Measurements from ENCODE around the gene TLR4. TPM values are rescaled to one million over a fixed set of nuclear protein-coding genes. Genes with fewer than 3 reads are reported as not detected.

The TLR4 gene
- total RNA-seq, 6 experiments from 2014 or later: 5.3 to 14.1 (median 10.6) TPM

DNA sequence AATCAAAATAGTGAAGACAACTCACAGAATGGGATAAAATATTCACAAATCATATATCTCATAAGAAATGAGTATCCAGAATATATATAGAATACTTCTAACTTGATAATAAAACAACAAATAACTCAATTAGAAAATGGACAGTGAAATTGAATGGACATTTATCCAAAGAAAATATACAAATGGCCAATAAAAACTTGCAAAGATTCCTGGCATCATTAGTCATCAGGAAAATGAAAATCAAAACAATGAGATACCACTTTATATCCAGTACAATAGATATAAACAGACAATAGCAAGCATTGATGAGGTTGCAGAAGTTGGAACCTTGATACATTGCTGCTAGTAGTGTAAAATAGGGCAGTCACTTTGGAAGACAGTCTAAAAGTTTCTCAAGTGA is 12.8 kb upstream of the TLR4 start:
- no peaks in the 10 kb centered on the region for H3K36me3 ChIP-seq
- no peak for TF ChIP-seq POLR2A (IDR thresholded peaks at IDR 0.05)
- TF ChIP-seq, protein P1, sequence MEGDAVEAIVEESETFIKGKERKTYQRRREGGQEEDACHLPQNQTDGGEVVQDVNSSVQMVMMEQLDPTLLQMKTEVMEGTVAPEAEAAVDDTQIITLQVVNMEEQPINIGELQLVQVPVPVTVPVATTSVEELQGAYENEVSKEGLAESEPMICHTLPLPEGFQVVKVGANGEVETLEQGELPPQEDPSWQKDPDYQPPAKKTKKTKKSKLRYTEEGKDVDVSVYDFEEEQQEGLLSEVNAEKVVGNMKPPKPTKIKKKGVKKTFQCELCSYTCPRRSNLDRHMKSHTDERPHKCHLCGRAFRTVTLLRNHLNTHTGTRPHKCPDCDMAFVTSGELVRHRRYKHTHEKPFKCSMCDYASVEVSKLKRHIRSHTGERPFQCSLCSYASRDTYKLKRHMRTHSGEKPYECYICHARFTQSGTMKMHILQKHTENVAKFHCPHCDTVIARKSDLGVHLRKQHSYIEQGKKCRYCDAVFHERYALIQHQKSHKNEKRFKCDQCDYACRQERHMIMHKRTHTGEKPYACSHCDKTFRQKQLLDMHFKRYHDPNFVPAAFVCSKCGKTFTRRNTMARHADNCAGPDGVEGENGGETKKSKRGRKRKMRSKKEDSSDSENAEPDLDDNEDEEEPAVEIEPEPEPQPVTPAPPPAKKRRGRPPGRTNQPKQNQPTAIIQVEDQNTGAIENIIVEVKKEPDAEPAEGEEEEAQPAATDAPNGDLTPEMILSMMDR (IDR thresholded peaks at IDR 0.05): no peak
- H3K27ac ChIP-seq: no peak overlapping the region
- H3K4me1 ChIP-seq: no peaks in the 10 kb centered on the region
- H3K27me3 ChIP-seq: no peaks in the 10 kb centered on the region
- DNase-seq (no peak), ATAC-seq (no peak)
- H3K4me3 ChIP-seq: no peak overlapping the region
- intact Hi-C loops (cut with DNase I): no loop called here
- no peaks in the 10 kb centered on the region for H3K9me3 ChIP-seq

DNA sequence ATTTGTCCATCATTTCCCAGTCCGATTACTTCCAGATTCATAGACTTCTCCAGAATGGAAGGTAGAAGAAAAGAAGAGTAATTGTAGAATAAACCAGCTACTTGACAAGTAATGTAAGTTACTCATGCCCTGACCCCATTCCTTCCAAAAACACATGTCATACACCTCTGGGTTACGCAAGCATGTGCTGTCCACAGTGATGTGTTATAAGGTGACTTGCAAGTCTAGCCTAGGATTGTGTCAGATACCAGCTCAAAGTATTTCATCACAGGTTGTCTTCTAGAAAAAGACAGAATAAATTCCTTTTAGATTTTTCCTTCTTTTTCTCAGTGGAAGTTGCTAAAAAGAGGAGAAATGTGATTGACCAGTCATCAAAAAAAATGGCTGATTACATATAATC is 8.0 kb upstream of the TLR4 start:
- 73% methylated on average over 2 of the region's 2 CpGs for WGBS (ENCODE audit: insufficient coverage, low coverage, low lambda C conversion rate, missing lambda C conversion rate)
- Histone ChIP-seq H3K4me3 (no peak overlapping the region), H3K27ac (no peak overlapping the region), H3K4me1 (no peaks in the 10 kb centered on the region), H3K36me3 (no peaks in the 10 kb centered on the region), H3K27me3 (no peaks in the 10 kb centered on the region), H3K9me3 (no peaks in the 10 kb centered on the region)
- intact Hi-C loops (cut with DNase I): no loop called here
- TF ChIP-seq POLR2A (IDR thresholded peaks at IDR 0.05): no peak
- TF ChIP-seq, protein P1 (IDR thresholded peaks at IDR 0.05): no peak
- ATAC-seq (no peak), DNase-seq (no peak)

DNA sequence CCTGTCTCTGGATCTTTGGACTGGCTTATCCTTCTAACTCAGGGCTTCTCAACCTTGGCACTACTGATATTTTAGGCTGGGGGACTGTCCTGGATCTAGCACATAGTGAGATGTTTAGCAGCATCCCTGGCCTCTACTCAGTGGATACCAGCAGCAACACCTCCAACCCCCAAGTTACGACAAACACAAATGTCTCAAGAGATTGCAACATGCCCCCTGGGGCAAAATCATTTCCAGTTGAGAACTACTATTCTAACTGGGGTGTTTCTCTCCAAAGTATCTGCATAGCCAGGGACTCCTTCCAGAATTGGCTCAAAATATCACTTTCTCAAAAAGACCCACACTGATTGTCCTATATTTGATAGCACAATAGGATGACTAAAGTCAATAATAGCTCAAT is 7.2 kb upstream of the TLR4 start:
- no peak for DNase-seq
- WGBS (ENCODE audit: insufficient coverage, low coverage, low lambda C conversion rate, missing lambda C conversion rate): 80% methylated on average over 1 of the region's 1 CpG
- no peaks in the 10 kb centered on the region for H3K27me3 ChIP-seq
- no peak overlapping the region for H3K4me3 ChIP-seq
- intact Hi-C loops (cut with DNase I): no loop called here
- H3K4me1 ChIP-seq: no peaks in the 10 kb centered on the region
- no peak for TF ChIP-seq POLR2A (IDR thresholded peaks at IDR 0.05)
- TF ChIP-seq, protein P1 (IDR thresholded peaks at IDR 0.05): no peak
- H3K9me3 ChIP-seq: no peaks in the 10 kb centered on the region
- H3K27ac ChIP-seq: no peak overlapping the region
- H3K36me3 ChIP-seq: no peaks in the 10 kb centered on the region
- ATAC-seq: no peak

DNA sequence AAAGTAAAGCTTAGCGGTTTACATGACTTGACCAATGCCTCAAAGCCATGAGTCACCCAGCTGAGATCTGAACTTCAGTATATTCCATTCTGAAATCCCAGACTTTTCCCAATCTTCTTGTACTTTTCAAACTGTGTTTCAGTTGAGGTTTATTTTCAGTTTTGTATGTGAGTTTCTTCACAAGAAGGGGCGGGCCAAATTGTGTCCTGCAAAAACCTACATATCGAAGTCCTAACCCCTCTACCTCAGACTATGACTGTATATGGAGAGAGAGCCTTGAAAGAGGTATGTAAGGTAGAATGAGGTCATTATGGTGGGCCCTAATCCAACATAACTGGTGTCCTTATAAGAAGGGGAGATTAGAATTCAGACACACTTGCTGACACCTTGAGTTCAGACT is 666 bp upstream of the TLR4 start:
- no peaks in the 10 kb centered on the region for H3K9me3 ChIP-seq
- peak overlapping the region in 1 of 3 donors; percentile 46 for H3K4me3 ChIP-seq
- H3K27me3 ChIP-seq: no peaks in the 10 kb centered on the region
- WGBS (ENCODE audit: insufficient coverage, low coverage, low lambda C conversion rate, missing lambda C conversion rate): 67% methylated on average over 3 of the region's 3 CpGs
- intact Hi-C loops (cut with DNase I): no loop called here
- no peaks in the 10 kb centered on the region for H3K36me3 ChIP-seq
- peaks cover 0 to 10% (median 0%) of the 10 kb centered on the region in 4 donors for H3K4me1 ChIP-seq
- no peak for DNase-seq
- no peak for ATAC-seq
- H3K27ac ChIP-seq: peak overlapping the region; percentile 38 to 88 (median 66)
- TF ChIP-seq, protein P1 (IDR thresholded peaks at IDR 0.05): no peak
- no peak for TF ChIP-seq POLR2A (IDR thresholded peaks at IDR 0.05)

DNA sequence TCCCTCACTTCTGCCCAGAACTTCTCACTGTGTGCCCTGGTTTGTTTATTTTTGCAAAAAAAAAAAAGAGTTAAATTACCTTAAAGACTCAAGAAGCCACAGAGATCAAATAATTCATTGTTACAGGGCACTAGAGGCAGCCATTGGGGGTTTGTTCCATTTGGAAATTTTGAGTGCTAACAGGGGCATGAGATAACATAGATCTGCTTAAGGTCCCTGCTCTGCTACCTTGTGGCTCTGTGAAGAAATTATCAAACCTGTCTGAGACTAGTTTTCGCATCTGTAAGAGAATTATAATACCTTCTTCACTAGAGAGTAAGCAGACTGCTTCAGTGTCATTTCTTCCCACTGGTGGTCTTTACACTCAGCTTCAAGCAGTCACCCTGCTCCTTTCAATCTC is 394 bp downstream of the TLR4 start:
- Histone ChIP-seq H3K9me3 (no peaks in the 10 kb centered on the region), H3K4me1 (peaks cover 0 to 10% (median 0%) of the 10 kb centered on the region in 4 donors), H3K36me3 (no peaks in the 10 kb centered on the region), H3K27me3 (no peaks in the 10 kb centered on the region), H3K4me3 (peak overlapping the region; percentile 24 to 46 (median 25)), H3K27ac (peak overlapping the region; percentile 58 to 88 (median 66))
- DNase-seq: no peak
- WGBS (ENCODE audit: insufficient coverage, low coverage, low lambda C conversion rate, missing lambda C conversion rate): 56% methylated on average over 1 of the region's 1 CpG
- ATAC-seq: peak in 3 of 4 donors; percentile 5 to 7 (median 5)
- TF ChIP-seq POLR2A (IDR thresholded peaks at IDR 0.05): no peak
- TF ChIP-seq, protein P1 (IDR thresholded peaks at IDR 0.05): no peak
- intact Hi-C loops (cut with DNase I): no loop called here
